Activated CD8-positive, alpha-beta T cell treated with anti-CD3 and anti-CD28 coated beads, Interleukin-2, amount 10 ng/mL, durations not matched to agents 7 days and 5 days (primary cell): ENCODE measurements around the gene CSF1. TPM values are rescaled to one million over a fixed set of nuclear protein-coding genes. Genes with fewer than 3 reads are reported as not detected.
A peak's percentile ranks its signal among the peaks of the same experiment; 100 is the strongest.

Source experiments
- ATAC-seq: fragments of 150-1000 bp; cut with Tn5 transposase; one replicate; pipeline ENCODE4 v1.10.0; 2021; ENCODE audit warnings: moderate library complexity
- CTCF ChIA-PET: fragments of 350-600 bp; sonication (Branson Sonifier 250); formaldehyde crosslinking; loops from one replicate; lab custom pipeline; 2021; ENCODE audit warnings: antibody characterized with exemption; lab: Charles Lee
- POLR2A ChIA-PET: fragments of 350-600 bp; sonication (Branson Sonifier 250); formaldehyde crosslinking; loops from one replicate; lab custom pipeline; 2021; ENCODE audit warnings: antibody characterized with exemption; lab: Charles Lee
- DNase-seq: peaks from one replicate; pipeline ENCODE4 v3.0.0-alpha.2; 2020
- H3K27ac Mint-ChIP-seq: one replicate; pipeline ENCODE4 v1.8.0; 2021; ENCODE audit warnings: mild to moderate bottlenecking, mixed read lengths
- H3K27me3 Mint-ChIP-seq: one replicate; pipeline ENCODE4 v1.8.0; 2021; ENCODE audit warnings: low read depth, mixed read lengths
- H3K36me3 Mint-ChIP-seq: one replicate; pipeline ENCODE4 v1.8.0; 2021; ENCODE audit warnings: low read depth, mixed read lengths
- H3K4me1 Mint-ChIP-seq: one replicate; pipeline ENCODE4 v1.8.0; 2021; ENCODE audit warnings: low read depth, mixed read lengths
- H3K4me3 Mint-ChIP-seq: one replicate; pipeline ENCODE4 v1.8.0; 2021; ENCODE audit warnings: mild to moderate bottlenecking, mixed read lengths
- H3K9me3 Mint-ChIP-seq: one replicate; pipeline ENCODE4 v1.8.0; 2022; ENCODE audit warnings: mixed read lengths; ENCODE audit not compliant: insufficient read depth
- total RNA-seq, 2 experiments: library from RNA; stranded (reverse); gene quantifications; one replicate each; pipeline ENCODE4 v1.2.3, GENCODE V29; 2021

CSF1 gene
- total RNA-seq, 2 experiments from 2014 or later, result 40.3 to 41.1 TPM

DNA sequence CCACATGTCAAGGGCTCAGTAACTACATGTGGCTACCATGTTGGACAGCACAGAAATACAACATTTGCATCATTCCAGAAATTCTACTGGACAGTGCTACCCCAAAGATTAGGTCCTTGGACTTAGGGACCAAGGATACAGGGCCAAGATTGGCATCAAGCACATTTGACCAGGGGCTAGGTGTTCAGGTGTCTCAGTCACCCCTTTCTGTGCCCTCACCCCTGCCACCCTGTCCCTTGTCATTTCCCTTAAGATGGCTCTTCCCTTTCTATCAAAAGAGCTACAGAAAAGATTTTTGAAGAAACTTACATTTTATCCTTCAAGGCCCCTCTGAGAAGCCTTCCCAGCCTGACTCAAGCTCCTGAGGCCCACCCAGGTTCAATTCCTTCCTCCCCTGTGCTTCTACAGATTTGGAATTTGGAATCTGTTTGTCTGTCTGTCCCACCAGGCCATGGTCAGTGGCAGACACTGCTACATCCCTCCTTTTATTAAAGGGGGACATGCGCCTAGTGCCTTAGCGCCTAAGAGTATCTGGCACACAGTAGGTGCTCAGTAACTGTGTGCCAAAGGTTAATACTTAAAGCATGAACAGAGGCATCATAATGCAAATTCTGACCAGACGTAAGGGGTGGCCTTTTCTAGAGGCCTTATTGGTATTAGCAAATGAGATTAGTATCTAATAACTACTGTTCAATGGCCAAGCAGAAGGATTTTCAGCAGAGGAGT, 21.4 kb downstream of the CSF1 start:
- POLR2A ChIA-PET, result interaction anchor here (1.2 kb wide), 1 partner anchor 16 kb away, joined by 3 read pairs; no protein-coding TSS in a partner anchor
- H3K27ac Mint-ChIP-seq, result no peak overlapping the region
- peaks cover 25% of the 10 kb centered on the region for H3K4me1 Mint-ChIP-seq
- peaks cover 43% of the 10 kb centered on the region for H3K36me3 Mint-ChIP-seq
- ATAC-seq (no peak), DNase-seq (no peak)
- H3K4me3 Mint-ChIP-seq, result no peak overlapping the region
- peaks cover 14% of the 10 kb centered on the region for H3K9me3 Mint-ChIP-seq
- CTCF ChIA-PET, result interaction anchor here (0.9 to 1.6 kb wide), 3 partner anchors 52 to 292 kb away, joined by 3 to 7 read pairs (median 5); partner anchors contain the start of gene AHCYL1
- H3K27me3 Mint-ChIP-seq, result peaks cover 9% of the 10 kb centered on the region

DNA sequence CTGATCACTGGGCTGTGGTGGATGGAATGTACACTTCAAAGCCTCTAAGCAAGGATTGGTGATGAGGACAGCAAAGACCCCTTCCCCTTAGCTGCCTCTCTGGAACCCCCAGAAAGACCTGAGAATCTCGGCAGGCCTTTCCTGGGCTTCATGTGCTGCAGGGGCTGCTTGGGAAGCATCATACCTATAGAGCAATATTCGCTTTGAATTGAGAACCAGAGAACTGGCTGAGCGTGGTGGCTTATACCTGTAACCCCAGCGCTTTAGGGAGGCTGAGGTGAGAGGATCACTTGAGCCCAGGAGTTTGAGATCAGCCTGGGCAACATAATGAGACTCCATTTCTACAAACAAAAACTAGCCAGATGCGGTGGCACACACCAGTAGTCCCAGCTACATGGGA, 22.0 kb downstream of the CSF1 start:
- peaks cover 38% of the 10 kb centered on the region for H3K36me3 Mint-ChIP-seq
- ChIA-PET POLR2A (no interaction called here), CTCF (interaction anchor here (0.9 to 1.6 kb wide), 3 partner anchors 51 to 292 kb away, joined by 3 to 7 read pairs (median 5); partner anchors contain the start of gene AHCYL1)
- ATAC-seq, result no peak
- H3K27me3 Mint-ChIP-seq, result peaks cover 11% of the 10 kb centered on the region
- H3K4me1 Mint-ChIP-seq, result peaks cover 25% of the 10 kb centered on the region
- peak overlapping the region; percentile 13 for H3K27ac Mint-ChIP-seq
- peaks cover 20% of the 10 kb centered on the region for H3K9me3 Mint-ChIP-seq
- H3K4me3 Mint-ChIP-seq, result no peak overlapping the region
- no peak for DNase-seq

DNA sequence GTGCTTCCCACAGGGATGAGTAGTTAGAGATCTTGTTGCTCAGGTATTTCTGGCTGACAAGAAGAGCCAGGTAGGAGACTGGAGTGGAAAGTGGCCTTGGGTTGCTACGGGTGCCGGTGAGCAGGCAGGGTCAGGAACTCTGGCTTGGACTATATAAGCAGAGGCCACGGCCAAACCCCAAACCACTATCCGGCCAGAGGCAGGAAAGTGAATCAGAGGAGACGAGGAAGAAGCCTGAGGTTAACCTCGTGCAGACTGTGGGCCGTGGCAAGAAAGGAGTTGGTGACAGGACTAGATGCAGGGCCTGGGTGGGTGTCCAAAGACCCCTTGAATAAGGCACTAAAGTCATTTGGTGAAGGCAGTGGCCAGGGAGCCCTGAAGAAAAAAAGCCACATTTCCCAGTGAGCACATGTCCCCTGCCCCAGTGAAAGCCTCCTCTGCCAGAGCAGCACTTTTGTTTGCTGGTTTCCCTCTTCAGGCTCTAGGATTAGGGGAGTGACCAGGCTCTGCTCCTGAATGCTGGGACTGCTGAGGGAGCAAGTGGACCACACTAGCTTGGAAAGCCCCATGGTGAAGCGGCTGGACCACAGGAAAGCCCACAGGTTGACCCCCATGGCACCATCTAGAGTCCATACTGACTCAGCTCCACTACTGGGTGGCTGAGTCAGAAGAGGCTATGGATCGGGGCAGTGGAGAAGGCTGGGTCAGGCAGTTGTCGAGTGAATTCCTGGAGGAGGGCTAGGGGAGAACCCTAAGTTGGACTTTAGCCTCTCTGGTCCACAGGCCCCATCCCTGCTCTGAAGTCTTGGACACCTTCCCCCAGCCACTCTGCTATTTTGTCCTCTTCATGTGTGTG, 23.4 kb downstream of the CSF1 start:
- Mint-ChIP-seq H3K4me3 (peak overlapping the region; percentile 29), H3K36me3 (peaks cover 32% of the 10 kb centered on the region), H3K4me1 (peaks cover 25% of the 10 kb centered on the region), H3K9me3 (peaks cover 24% of the 10 kb centered on the region), H3K27ac (peak overlapping the region; percentile 32), H3K27me3 (peaks cover 16% of the 10 kb centered on the region)
- DNase-seq (peak; percentile 45), ATAC-seq (peak; percentile 46)
- ChIA-PET CTCF (no interaction called here), POLR2A (no interaction called here)

DNA sequence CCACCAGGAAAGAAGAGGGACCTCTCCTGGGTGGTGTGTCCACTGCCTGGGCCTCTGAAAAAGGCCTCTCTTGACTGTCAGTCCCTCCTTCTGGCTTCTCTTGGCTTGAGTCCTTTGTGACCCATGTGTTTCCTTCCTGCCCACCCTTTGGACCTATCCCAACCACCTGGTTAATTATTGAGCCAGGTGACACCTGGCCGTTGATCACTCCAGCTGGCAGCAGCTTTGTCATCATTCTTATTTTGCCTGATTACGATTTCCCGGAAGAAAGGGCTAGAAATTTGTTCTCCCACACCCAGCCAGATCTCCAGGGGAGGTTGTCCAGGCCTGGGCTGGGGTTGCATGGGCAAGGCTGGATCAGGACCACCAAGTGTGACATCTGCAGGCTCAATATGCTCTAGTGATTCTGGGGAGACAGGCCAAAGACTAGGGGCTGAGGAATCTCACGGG, 24.8 kb downstream of the CSF1 start:
- Mint-ChIP-seq H3K9me3 (peaks cover 24% of the 10 kb centered on the region), H3K36me3 (peaks cover 22% of the 10 kb centered on the region), H3K27ac (no peak overlapping the region), H3K4me1 (peaks cover 25% of the 10 kb centered on the region), H3K4me3 (no peak overlapping the region), H3K27me3 (peaks cover 19% of the 10 kb centered on the region)
- ChIA-PET CTCF (interaction anchor here (1.2 to 1.9 kb wide), 2 partner anchors 49 to 95 kb away, joined by 3 to 9 read pairs; partner anchors contain the start of gene AHCYL1), POLR2A (no interaction called here)
- DNase-seq (no peak), ATAC-seq (no peak)

DNA sequence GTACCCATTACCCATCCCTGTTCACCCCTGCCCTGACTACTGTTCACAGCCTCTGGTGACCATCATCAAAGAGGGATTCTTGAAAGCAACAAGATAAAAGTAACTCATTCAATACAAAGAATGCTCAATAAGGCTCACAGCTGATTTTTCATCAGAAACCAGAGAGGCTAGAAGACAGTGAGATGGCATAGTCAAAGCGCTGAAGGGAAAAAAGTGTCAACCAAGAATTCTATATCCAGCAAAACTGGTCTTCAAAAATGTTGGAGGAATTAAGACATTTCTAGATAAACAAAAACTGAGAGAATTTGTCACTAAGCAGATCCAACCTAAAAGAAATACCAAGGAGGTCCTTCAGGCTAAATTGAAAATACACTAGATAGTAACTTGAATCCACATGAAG, 27.1 kb downstream of the CSF1 start:
- H3K27me3 Mint-ChIP-seq, result peaks cover 21% of the 10 kb centered on the region
- peaks cover 24% of the 10 kb centered on the region for H3K9me3 Mint-ChIP-seq
- H3K4me3 Mint-ChIP-seq, result no peak overlapping the region
- H3K4me1 Mint-ChIP-seq, result peaks cover 22% of the 10 kb centered on the region
- POLR2A ChIA-PET, result no interaction called here
- CTCF ChIA-PET, result no interaction called here
- DNase-seq, result no peak
- no peak for ATAC-seq
- peaks cover 14% of the 10 kb centered on the region for H3K36me3 Mint-ChIP-seq
- no peak overlapping the region for H3K27ac Mint-ChIP-seq

DNA sequence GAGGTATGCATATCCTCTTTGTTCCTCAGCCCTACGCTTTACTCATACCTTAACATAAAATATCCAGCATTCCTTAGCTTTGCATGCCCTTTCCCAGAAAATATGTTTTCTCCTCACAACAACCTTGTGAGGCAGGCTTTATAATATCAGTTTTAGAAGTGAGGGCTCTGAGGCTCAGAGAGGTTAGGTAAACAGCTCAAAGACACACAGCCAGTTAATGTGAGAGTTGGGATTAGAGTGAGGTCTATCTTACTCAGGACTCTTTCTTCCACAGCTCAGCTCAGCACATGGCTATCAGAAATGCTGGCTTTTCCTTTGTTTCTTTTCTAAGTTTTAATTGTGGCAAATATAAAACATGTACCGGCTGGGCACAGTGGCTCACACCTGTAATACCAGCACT, 27.9 kb downstream of the CSF1 start:
- peaks cover 14% of the 10 kb centered on the region for H3K4me1 Mint-ChIP-seq
- ChIA-PET POLR2A (no interaction called here), CTCF (no interaction called here)
- DNase-seq (no peak), ATAC-seq (no peak)
- no peak overlapping the region for H3K4me3 Mint-ChIP-seq
- peaks cover 23% of the 10 kb centered on the region for H3K27me3 Mint-ChIP-seq
- H3K9me3 Mint-ChIP-seq, result peaks cover 24% of the 10 kb centered on the region
- no peak overlapping the region for H3K27ac Mint-ChIP-seq
- H3K36me3 Mint-ChIP-seq, result peaks cover 14% of the 10 kb centered on the region

DNA sequence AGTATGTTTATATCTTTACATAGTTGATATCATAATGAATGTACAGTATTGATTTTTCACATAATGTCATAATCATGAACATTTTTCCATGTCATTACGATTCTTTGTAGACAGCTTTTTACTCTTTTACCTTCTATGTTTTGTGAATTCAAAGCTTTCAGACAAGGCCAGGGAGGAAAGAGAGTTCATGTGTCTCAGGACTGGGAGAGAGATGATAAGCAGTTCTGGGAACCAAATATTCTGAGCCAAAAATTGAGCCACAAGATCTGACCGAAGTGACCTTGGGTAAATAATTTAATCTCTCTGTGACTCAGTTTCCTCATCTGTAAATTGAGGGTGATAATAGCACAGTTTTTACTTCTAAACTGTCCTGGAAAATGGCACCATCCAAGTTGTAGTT, 31.8 kb downstream of the CSF1 start:
- ChIA-PET CTCF (interaction anchor here (1.5 kb wide), 1 partner anchor 19 kb away, joined by 4 read pairs; no protein-coding TSS in a partner anchor), POLR2A (no interaction called here)
- H3K4me1 Mint-ChIP-seq, result peaks cover 6% of the 10 kb centered on the region
- H3K27ac Mint-ChIP-seq, result no peak overlapping the region
- no peak for ATAC-seq
- peaks cover 17% of the 10 kb centered on the region for H3K27me3 Mint-ChIP-seq
- H3K36me3 Mint-ChIP-seq, result peaks cover 8% of the 10 kb centered on the region
- peaks cover 7% of the 10 kb centered on the region for H3K9me3 Mint-ChIP-seq
- DNase-seq, result no peak
- H3K4me3 Mint-ChIP-seq, result no peak overlapping the region

DNA sequence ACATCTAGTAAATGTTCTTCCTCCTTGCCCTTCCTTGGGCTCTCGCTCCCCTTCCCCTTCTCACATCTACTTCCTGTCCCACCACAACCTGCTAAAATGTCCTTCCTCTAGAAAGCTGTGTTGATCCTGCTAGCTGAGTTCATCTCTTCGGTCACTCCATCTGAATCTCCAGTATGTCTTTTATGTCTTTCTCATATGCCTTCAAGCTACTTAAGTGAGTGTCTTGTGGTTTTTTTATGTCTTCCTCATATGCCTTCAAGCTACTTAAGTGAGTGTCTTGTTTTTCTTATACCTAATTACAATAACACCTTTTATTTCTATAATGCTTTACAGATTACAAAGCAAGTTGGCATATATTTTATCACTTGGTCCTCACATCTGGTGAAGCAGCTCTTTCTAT, 33.9 kb downstream of the CSF1 start:
- H3K27me3 Mint-ChIP-seq, result peaks cover 7% of the 10 kb centered on the region
- ATAC-seq, result no peak
- no peak for DNase-seq
- no peaks in the 10 kb centered on the region for H3K36me3 Mint-ChIP-seq
- ChIA-PET CTCF (interaction anchor here (0.8 to 1.9 kb wide), 6 partner anchors 21 to 304 kb away, joined by 3 to 17 read pairs (median 4); partner anchors contain the start of gene AHCYL1), POLR2A (interaction anchor here (0.7 kb wide), 1 partner anchor 12 kb away, joined by 3 read pairs; no protein-coding TSS in a partner anchor)
- H3K4me3 Mint-ChIP-seq, result no peak overlapping the region
- H3K4me1 Mint-ChIP-seq, result peaks cover 6% of the 10 kb centered on the region
- no peaks in the 10 kb centered on the region for H3K9me3 Mint-ChIP-seq
- peak overlapping the region; percentile 7 for H3K27ac Mint-ChIP-seq

DNA sequence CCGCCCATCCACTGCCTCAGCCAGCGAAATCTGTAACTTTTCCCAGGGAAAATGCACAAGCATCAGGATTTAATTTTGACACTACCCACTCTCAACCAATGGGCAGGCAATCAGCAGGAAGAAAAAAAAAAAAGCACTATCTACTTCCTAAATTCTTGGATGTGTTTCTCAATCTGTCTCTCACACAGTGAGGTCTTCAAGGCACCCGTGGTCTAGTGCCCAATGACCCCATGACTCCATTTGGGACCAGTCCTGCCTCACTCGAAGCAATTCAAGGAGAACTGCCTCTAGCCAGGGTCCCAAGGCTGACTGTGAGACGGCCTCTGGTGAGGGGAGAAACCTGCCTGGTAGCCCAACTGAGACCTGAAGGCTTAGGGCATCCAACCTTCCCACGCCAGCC, 35.9 kb downstream of the CSF1 start:
- Mint-ChIP-seq H3K36me3 (no peaks in the 10 kb centered on the region), H3K9me3 (no peaks in the 10 kb centered on the region), H3K4me3 (no peak overlapping the region), H3K4me1 (peaks cover 6% of the 10 kb centered on the region), H3K27me3 (peaks cover 4% of the 10 kb centered on the region), H3K27ac (no peak overlapping the region)
- ATAC-seq, result no peak
- POLR2A ChIA-PET, result interaction anchor here (0.7 kb wide), 1 partner anchor 390 kb away, joined by 3 read pairs; no protein-coding TSS in a partner anchor
- CTCF ChIA-PET, result interaction anchor here (1.0 kb wide), 1 partner anchor 38 kb away, joined by 4 read pairs; the partner anchor contains the start of gene AHCYL1
- no peak for DNase-seq

DNA sequence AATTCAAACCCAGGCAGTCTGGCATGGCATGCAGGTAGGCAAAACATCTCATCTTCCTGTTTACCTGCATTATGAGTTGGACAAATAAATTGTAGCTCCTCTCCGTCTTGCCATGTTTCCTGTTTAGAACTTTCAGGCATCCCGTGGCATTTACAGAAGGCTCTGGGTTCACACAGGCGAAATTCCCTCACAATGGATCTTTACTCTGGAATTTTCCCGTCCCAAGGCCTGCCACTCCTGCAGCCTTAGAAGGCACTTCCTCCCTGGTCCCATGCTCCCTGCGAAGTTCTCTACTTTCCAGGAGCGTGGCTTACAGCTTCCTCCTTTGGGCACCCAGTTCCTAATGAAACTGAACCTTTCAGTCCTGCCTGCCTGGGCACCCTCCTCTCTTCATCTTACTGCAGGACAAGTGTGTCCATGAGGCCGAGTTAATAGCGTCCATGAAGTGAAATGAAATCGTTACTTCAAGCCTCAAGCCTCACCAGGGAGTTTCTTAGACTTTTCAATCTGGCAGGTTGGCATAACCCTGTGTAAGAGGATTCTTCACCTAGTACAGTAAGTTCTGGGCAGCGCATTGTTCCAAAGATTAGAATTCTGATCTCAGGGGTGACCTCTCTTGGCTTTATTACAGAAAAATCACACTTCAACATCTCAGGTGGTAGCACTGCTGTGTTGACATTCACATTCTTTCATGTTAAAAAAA, 37.1 kb downstream of the CSF1 start:
- no peaks in the 10 kb centered on the region for H3K9me3 Mint-ChIP-seq
- peaks cover 6% of the 10 kb centered on the region for H3K4me1 Mint-ChIP-seq
- ATAC-seq (no peak), DNase-seq (no peak)
- ChIA-PET POLR2A (no interaction called here), CTCF (interaction anchor here (1.2 kb wide), 1 partner anchor 36 kb away, joined by 3 read pairs; no protein-coding TSS in a partner anchor)
- peaks cover 4% of the 10 kb centered on the region for H3K27me3 Mint-ChIP-seq
- H3K4me3 Mint-ChIP-seq, result no peak overlapping the region
- H3K27ac Mint-ChIP-seq, result no peak overlapping the region
- H3K36me3 Mint-ChIP-seq, result no peaks in the 10 kb centered on the region

DNA sequence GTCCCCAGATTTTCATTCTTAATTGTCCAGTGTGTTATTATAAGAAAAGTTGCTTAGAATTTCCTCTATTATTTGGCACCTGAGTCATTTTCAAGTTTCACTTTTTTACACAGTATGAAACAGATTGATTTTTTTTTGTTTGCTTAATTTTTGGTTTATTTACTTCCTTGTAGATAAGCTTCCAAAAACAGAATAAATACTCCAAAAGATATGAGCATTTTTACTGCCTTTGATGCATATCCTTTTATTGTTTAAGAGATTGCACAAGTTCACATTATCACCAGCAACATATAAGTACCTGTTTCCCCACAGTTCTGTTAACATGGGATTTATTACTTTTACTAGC, 37.6 kb downstream of the CSF1 start:
- Mint-ChIP-seq H3K4me3 (no peak overlapping the region), H3K36me3 (no peaks in the 10 kb centered on the region), H3K9me3 (no peaks in the 10 kb centered on the region), H3K4me1 (peaks cover 6% of the 10 kb centered on the region), H3K27ac (no peak overlapping the region), H3K27me3 (peaks cover 2% of the 10 kb centered on the region)
- CTCF ChIA-PET, result interaction anchor here (0.8 to 1.2 kb wide), 3 partner anchors 35 to 166 kb away, joined by 3 to 6 read pairs (median 3); partner anchors contain the start of gene AHCYL1
- no peak for ATAC-seq
- DNase-seq, result no peak
- POLR2A ChIA-PET, result no interaction called here
